BJ (cell line): ENCODE measurements around the gene FAM13C. TPM values are rescaled to one million over a fixed set of nuclear protein-coding genes. Genes with fewer than 3 reads are reported as not detected.
"Not testable (repeated sequence)": the region's sequence is repeated elsewhere in the genome, so short reads cannot be mapped to it uniquely, and the experiment has no call there.

Source experiments
- CTCF ChIA-PET: fragments of 350-600 bp; formaldehyde crosslinking; extraction: SDS; loops from one replicate; lab custom pipeline; 2021; ENCODE audit warnings: antibody characterized with exemption, inconsistent platforms; lab: Yijun Ruan, JAX
- POLR2A ChIA-PET: fragments of 300-600 bp; sonication (Branson Sonifier 250); formaldehyde crosslinking; extraction: SDS; loops from one replicate; lab custom pipeline; 2021; ENCODE audit warnings: antibody characterized with exemption; lab: Charles Lee
- DNase-seq: peaks from one replicate; pipeline ENCODE4 v3.0.0-alpha.2; 2011; ENCODE audit warnings: low read depth
- H3K27me3 ChIP-seq: 2 replicates; pipeline ENCODE4 v1.6.0; 2011; ENCODE audit warnings: low read length; ENCODE audit not compliant: control insufficient read depth, insufficient read depth
- H3K36me3 ChIP-seq: 2 replicates; pipeline ENCODE4 v1.5.1; 2011; ENCODE audit warnings: low read length; ENCODE audit not compliant: control insufficient read depth, insufficient read depth
- H3K4me3 ChIP-seq: 2 replicates; pipeline ENCODE4 v1.5.1; 2011; ENCODE audit warnings: low read depth, mild to moderate bottlenecking, control low read depth, low read length
- CTCF ChIP-seq: IDR thresholded peaks from 2 replicates; pipeline ENCODE4 v1.5.1; 2011; ENCODE audit warnings: low read depth, mild to moderate bottlenecking, control low read depth, inconsistent platforms, low read length, moderate library complexity; ENCODE audit not compliant: insufficient read depth
- polyA minus RNA-seq: library from RNA; depleted of rRNA, polyadenylated mRNA; stranded (reverse); fragments of >200 nt; gene quantifications from 2 replicates; pipeline ENCODE4 v1.2.3, GENCODE V29; 2011; rRNA and poly(A)+ RNA removed
- polyA plus RNA-seq: library from polyadenylated mRNA; depleted of rRNA; stranded (reverse); fragments of >200 nt; gene quantifications from 2 replicates; pipeline ENCODE4 v1.2.3, GENCODE V29; 2011; rRNA removed

FAM13C gene
- not detected in 2 replicates for polyA plus RNA-seq
- polyA minus RNA-seq: not detected in 2 replicates

DNA sequence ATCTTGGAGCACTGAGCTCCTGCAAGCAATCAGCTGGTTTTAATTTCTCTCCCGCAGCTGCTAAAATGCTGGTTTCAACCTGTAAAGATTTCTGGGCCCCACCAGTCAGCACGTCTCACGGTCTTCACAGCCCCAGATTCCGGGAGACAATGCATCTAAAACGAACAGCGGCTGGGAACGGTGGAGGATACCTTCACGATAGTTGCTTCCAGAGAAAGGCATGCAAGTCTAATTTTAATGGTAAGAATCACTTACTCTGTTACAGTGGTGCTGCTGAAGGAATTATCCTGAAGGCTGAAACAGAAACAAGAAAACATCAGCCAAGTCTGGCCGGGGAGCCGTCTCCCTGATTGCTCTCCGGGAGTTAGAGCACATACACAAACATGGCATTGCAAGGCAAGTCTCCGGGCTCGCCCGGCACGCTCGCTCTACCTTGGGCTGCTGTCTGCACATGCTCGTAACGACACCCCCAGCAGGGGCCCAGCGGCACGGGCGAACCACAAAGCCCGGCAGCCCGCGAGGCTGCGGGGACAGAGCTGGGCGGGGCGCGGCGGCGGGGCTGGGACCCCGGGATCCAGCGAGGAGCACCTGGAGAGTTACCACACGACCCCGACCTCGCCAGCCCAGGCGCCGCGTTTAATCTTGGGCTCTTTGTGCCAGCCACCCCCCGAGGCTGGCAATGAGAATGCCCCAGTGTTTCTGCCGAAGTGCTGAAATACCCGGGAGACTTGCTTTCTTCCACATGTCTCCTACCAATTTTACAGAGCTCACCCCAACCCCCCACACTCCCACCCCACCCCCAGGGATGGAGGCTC lies at the start of gene FAM13C:
Gene FAM13C, minus strand, starts transcription at position 406 of the 815 bp plus-strand sequence. Its CDS starts 89 bp downstream, at position 317.
- no peak for DNase-seq
- Histone ChIP-seq H3K4me3 (peak within 1 kb of the TSS; percentile 38), H3K27me3 (peaks cover 7% of the 10 kb centered on the region), H3K36me3 (no peaks in the 10 kb centered on the region)
- ChIA-PET CTCF (interaction anchor here (1.1 to 1.8 kb wide), 2 partner anchors 9 to 21 kb away, joined by 3 to 4 read pairs; no protein-coding TSS in a partner anchor), POLR2A (no interaction called here)
- no peak for TF ChIP-seq CTCF

- ChIA-PET CTCF (interaction anchor here (0.8 kb wide), 1 partner anchor 11 kb away, joined by 3 read pairs; no protein-coding TSS in a partner anchor), POLR2A (no interaction called here)
- Histone ChIP-seq H3K36me3 (no peaks in the 10 kb centered on the region), H3K4me3 (no peak overlapping the region), H3K27me3 (no peaks in the 10 kb centered on the region)
- DNase-seq: no peak
- TF ChIP-seq CTCF: no peak
Observed at GRCh38 chr10:59405235-59405634, 42.9 kb upstream of the FAM13C start.

GRCh38 chr10:59400214-59400613 lies 37.9 kb upstream of the FAM13C start:
- DNase-seq: no peak
- POLR2A ChIA-PET: no interaction called here
- CTCF ChIA-PET: no interaction called here
- TF ChIP-seq CTCF: no peak
- no peaks in the 10 kb centered on the region for H3K36me3 ChIP-seq
- H3K4me3 ChIP-seq: no peak overlapping the region
- no peaks in the 10 kb centered on the region for H3K27me3 ChIP-seq

DNA sequence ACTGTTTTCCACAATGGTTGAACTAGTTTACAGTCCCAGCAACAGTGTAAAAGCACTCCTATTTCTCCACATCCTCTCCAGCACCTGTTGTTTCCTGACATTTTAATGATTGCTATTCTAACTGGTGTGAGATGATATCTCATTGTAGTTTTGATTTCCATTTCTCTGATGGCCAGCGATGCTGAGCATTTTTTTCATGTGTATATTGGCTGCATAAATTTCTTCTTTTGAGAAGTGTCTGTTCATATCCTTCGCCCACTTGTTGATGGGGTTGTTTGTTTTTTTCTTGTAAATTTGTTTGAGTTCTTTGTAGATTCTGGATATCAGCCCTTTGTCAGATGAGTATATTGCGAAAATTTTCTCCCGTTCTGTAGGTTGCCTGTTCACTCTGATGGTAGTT lies 37.0 kb upstream of the FAM13C start:
- H3K4me3 ChIP-seq, H3K27me3 ChIP-seq, DNase-seq, CTCF ChIA-PET, H3K36me3 ChIP-seq, POLR2A ChIA-PET: not testable (repeated sequence)

- no peaks in the 10 kb centered on the region for H3K36me3 ChIP-seq
- no peaks in the 10 kb centered on the region for H3K27me3 ChIP-seq
- no peak overlapping the region for H3K4me3 ChIP-seq
- CTCF ChIA-PET: interaction anchor here (0.7 kb wide), 2 partner anchors 16 to 556 kb away, joined by 3 read pairs; no protein-coding TSS in a partner anchor
- TF ChIP-seq CTCF: no peak
- no peak for DNase-seq
- POLR2A ChIA-PET: no interaction called here
Observed at GRCh38 chr10:59397961-59398360, 35.6 kb upstream of the FAM13C start.
